ENCODE data around the gene NAA38.

Gene NAA38, protein sequence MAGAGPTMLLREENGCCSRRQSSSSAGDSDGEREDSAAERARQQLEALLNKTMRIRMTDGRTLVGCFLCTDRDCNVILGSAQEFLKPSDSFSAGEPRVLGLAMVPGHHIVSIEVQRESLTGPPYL

DNA sequence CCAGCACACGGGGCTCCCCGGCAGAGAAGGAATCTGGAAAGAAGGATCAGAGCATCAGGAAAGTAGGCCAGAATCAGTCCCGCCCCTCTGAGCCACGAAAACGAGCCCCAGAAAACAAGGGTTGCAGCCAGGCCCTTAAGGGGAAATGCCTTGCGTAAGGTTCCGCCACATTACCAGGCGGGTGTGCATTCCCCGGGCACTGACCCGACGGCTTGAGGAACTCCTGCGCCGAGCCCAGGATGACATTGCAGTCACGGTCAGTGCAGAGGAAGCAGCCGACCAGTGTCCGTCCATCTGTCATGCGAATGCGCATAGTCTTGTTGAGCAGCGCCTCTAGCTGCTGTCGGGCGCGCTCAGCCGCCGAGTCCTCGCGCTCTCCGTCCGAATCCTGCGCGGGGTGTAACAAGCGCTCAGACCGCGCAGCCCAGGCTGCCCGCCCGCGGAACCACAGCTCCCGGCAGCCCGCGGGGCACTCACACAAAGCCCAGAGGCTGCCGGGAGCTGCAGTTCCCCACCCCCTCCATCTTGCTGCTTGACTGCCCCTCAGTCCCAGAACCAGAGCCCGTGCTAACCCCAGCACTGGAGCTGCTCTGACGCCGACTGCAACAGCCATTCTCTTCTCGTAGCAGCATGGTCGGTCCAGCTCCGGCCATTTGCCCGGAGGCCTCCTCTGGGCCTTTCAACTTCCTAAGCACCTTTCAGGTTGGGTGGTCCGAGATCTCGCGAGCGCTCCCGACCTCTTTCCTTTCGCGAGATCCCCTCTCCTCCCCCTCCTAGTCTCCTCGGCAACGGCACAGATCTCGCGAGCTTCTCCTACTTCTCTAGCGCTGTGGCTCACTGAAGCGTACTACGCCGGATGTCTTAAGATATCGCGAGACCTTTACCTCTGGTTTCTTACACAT is at the start of gene NAA38:
NAA38 (minus strand) TSS at position 749 of the 902 bp plus-strand sequence; CDS start at position 653, 96 bp downstream.
- peak; percentile 94 for DNase-seq

DNA sequence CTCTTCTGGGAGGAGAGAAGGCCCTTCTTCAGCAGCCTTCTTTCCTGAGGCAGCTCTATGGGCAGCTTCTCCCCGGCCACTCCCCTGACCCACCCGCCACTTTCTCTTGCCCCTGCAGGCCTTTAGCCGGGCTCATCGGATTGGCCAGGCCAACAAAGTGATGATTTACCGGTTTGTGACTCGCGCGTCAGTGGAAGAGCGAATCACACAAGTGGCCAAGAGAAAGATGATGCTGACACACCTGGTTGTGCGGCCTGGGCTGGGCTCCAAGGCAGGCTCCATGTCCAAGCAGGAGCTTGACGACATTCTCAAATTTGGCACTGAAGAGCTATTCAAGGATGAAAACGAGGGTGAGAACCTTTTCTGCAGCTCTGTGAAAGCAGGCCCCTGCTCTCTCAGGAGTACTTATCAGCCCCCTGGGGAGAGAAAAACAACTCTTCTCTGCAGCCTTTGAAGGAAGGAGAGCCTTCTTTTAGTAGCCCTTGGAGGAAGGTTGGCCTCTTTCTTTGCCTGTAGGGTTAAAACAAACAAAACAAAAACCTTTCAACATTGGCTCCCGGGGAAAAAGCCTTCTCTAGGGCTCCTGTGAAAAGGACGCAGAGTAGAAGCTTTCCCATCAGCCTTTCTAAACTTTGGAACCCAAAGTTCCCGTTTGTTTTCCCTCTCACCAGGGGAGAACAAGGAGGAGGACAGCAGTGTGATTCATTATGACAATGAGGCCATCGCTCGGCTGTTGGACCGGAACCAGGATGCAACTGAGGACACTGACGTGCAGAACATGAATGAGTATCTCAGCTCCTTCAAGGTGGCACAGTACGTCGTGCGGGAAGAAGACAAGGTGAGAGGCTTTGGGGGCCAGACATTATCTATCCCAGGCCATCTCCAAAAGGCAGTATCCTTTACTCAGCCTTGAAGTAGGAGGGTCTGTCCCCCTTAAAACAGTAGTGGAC is 46.1 kb upstream of the NAA38 start:
- no peak for DNase-seq

DNA sequence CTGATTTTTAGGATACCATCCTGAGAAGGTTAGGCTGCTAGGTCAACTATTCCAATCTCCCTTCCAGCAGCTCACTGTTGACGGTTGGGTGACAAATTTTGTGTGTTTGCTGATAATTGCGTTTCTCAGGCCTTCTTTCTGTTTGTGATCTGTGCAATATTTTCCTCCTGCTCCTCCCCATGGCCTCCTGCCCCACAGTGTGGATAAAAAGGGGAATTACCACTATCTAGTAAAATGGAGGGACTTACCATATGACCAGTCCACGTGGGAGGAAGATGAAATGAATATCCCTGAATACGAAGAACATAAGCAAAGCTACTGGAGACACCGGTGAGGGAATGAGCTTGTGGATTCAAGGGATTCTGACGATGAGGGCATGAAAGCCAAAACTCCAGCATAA is 40.4 kb upstream of the NAA38 start:
- DNase-seq, result no peak

DNA sequence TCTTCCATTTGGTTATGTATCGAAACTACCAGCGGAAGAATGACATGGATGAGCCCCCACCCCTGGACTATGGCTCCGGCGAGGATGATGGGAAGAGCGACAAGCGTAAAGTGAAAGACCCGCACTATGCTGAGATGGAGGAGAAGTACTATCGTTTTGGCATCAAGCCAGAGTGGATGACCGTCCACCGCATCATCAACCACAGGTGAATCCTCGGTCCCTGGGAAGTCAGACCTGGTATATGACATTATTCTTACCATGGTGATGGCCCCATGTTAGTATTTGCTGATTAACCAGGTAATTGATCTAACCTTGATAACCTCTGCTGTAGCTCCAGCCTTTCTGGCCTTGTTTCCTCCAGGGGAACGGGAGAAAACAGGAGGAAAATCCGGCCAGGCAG is 39.7 kb upstream of the NAA38 start:
- DNase-seq, result no peak

DNA sequence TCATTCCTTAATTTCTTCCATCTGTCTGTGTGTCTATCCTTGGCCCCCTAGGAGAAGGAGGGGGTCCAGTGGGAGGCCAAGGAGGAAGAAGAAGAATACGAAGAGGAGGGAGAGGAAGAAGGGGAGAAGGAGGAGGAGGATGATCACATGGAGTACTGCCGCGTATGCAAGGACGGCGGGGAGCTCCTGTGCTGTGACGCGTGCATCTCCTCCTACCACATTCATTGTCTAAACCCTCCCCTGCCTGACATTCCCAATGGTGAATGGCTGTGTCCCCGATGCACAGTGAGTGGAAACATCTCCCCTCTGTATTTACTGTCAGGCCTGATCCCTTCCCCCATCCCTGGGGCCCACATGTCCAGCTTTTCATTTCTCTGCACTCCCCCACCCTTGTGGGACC is 37.5 kb upstream of the NAA38 start:
- DNase-seq, result no peak

DNA sequence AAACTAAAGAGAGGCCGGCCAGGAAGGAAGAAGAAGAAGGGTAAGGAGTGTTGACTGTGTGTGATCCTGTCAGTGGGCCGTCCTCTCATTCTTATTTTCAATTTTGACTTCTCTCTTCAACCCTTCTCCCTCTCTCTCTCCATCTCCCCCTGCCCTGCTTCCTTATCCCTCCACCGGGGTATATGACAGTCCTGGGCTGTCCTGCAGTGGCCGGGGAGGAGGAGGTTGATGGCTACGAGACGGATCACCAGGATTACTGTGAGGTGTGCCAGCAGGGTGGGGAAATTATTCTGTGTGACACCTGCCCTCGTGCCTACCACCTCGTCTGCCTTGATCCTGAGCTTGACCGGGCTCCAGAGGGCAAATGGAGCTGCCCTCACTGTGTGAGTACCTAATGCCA is 36.9 kb upstream of the NAA38 start:
- DNase-seq, result no peak

DNA sequence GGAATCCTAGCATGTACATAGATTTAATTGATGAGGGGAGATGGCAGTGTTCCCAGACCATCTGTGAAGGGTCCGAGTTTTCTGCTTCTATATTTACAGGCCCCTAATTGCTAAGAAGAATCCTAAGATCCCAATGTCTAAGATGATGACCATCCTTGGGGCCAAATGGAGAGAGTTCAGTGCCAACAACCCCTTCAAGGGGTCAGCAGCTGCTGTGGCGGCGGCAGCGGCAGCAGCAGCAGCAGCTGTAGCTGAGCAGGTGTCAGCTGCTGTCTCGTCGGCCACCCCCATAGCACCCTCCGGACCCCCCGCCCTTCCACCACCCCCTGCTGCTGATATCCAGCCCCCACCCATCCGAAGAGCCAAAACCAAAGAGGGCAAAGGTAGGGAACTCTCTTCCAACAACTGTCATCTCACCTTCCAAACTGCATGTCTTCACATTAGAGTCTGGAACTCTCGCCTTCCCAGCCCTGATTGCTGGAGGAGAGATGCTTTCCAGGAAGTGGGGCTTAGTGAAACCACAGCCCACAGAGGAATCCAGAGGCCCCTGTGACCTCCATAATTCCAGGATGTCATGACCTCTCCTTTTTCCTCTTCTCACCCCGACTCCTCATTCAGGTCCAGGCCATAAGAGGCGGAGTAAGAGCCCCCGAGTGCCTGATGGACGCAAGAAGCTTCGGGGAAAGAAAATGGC is 36.0 kb upstream of the NAA38 start:
- no peak for DNase-seq

DNA sequence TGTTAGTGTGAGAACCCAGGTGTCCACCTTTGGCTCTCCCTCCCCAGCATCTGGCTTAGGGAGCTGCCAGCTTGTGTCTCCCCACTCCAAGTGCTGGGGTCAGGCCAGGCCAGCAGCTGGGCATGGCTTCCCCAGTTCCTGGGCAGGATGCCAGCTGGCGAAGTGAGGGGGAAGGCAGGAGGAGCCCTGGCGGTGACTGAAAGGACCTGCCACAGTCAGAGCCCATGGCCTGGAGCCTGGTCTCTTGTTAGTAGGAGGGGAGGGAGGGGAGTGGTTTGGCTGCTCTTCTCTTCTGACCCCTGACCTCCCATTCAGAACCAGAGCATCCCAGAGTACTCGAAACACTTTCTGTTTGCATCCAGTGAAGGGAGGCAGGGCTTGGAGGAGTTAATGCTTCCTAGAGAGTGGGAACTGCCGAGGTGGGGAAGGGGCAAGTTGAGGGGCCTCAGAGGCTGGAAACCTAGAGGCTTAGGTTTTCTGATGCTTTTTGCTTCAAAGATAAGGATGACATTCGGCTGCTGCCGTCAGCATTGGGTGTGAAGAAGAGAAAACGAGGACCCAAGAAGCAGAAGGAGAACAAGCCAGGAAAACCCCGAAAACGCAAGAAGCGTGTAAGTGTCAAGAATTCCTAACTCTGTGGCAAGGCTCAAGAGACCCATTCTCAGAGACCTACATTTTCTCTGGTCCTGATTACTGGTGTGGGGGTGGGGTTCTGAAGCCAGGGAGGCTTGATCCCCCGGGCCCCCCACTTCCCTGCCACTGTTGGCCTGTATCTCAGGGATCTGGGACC is 32.0 kb upstream of the NAA38 start:
- DNase-seq, result peak; percentile 62

DNA sequence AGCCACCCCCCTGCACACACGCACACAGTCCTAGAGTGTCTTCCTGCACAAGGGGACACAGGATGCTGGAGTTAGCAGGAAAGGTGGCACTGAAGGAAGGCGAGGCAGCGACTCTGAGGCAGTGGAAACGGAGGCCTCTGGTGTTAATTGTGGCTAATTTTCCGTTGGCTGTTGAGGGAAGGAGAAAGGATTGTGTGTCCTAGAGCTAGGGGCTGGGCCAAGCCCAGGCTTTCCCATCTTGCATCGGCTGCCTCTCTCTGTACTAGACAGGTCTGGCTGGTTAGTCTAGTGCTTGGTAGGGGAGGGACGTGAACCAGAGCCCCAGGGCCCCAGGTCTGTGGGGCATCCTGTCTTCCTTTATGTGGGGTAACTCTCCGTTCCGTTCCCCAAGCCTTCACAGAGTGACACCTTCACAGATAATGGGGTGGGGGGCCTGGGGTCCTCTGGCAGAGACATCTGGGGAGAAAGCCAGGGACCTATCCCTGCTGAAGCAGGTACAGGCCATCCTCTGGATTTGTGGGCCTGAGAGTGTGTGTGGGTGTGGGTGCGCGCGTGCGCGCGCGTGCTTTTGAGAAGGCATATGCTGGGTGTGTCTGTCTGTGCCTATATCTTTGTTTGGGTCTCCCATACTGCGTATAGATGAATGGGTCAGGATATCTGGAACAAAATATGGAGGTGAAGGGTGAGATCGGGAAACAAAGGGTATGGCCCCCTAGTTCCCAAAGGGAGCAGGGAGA is 31.0 kb upstream of the NAA38 start, which contains the start of gene CHD3:
CHD3 (plus strand) TSS at position 606 of the 737 bp plus-strand sequence. CDS start 212 bp downstream, outside the sequence.
- DNase-seq, result peak; percentile 77

DNA sequence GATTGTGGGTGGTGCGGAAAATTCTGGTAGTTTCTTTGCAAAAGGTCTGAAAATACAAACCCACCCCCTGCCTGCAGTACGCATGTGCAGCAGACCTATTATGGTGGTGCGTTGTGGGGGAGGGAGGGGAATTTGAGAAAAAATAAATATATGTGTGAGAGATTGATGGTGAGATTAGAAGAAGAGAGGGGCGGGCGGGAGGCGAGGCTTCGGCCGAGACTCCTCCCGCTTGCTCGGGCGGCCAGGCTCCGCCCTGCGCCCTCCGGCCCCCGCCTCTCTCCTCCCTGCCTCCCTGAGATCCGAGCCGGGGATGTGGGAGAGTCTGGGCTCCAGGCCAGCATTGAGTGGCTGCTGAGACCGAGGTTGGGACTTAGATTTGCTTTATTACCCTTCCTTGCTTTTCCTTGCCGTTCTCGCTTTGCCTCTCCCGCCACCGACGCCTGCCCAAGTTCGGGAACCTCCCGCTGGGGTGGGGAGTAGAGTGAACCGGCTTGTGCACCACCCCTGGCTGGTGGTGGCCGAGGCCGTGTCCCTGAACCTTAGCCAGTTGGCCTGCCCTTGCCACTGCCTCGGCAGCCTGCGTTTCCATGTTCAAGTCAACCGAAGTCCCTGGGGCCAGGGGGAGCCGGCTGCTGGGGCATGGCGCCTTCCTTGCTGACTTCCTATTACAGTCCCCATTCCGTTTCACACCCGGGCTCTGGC is 30.3 kb upstream of the NAA38 start:
- DNase-seq, result peak; percentile 88

DNA sequence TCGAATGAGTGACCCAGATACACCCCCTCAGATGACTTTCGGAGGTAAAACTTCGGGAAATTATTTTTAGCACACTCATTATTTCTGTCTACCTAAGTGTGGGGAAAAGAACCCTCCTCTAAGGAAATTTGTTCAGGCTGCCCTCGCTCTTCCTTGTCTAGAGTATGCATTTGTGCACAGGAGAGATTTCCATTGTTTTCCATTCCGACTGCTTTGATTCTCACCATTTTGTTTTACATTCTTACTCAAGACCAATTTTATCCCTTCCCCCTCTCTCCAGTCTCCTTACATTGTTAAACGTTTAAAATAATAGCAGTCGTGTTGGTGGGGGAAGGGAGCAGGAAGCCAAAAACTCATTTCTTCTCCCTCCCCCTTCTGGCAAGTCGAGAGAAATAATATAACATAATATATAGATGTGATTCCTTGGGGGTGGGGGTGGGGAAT is 29.7 kb upstream of the NAA38 start:
- no peak for DNase-seq

DNA sequence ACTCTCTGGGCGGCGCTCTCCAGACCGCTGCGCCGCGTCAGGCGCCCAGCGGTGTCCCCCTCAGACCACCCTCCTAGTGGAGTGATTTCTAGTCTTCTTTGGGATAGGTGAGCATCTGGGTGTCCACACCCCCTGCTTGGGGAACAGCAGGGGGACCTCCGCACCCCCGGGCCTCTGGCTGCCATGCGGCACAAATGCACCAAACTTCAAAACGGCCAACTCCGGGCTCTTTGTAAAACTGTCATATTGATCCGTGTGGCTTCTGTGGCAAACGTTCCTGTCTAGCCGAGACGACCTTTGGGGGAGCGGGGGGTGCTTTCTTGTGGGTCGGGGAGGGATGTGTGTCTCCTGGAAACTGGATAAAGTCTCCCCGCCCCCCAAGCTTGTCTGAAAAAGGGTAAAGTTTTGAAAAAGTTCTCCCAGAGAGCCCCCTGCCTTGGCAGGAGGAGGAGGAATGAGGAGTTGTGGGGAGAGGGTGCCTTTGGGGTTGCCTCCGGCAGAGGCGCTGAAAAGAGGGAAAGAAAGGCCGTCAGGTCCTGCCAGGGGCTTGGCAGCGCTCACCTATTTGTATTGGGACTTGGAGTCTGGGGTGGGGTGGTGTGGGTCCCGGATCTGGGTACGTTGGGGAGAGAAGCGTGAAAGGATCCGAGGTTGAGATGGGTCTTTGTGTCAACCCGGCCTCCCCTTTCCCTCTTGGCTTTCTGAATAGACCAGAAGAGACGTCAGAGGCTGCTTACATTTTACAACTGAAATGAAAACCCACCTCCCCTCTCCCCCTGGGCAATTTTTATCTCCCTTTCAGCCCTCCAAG is 29.1 kb upstream of the NAA38 start:
- peak; percentile 70 for DNase-seq

DNA sequence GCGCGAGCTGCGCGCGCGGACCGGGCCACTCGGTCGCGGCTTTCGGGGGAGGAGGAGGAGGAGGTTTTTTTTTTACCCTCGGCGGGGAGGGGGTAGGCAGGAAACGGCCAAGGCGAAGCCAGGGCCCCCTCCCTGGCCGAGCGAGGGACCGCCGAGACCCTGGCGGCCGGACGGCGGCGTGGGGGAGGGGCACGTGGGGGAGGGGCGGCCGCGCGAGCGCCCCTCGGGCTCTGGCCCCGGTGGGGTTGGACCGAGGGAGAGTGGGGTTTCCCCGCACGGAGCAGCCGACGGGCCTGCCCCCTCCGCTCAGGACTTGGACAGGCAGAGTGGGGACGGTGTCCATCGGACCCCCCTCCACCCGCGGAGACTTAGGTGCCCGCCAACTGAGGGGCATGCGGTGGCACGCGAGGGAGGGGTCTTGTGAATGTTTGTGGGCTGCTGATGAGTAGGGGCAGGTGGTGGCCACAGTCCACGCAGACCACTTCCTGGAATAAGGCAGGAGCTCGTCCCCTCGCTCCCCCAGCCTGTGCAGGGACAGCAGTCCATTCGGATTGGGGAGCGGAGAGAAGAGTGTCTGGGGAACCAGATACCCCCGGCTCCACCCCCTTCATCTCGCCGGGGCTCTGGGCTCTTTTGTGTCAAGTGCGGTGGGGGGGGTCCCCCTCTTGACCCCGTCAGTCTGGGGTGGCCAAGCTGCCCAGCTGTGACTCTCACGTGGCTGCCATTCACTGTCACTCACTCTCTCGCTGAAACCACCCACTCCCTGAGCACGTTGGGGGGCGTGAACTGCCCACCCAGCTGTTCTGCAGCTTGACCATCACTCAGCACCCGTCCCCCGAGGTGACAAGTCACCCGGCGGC is 28.2 kb upstream of the NAA38 start:
- DNase-seq, result peak; percentile 67

DNA sequence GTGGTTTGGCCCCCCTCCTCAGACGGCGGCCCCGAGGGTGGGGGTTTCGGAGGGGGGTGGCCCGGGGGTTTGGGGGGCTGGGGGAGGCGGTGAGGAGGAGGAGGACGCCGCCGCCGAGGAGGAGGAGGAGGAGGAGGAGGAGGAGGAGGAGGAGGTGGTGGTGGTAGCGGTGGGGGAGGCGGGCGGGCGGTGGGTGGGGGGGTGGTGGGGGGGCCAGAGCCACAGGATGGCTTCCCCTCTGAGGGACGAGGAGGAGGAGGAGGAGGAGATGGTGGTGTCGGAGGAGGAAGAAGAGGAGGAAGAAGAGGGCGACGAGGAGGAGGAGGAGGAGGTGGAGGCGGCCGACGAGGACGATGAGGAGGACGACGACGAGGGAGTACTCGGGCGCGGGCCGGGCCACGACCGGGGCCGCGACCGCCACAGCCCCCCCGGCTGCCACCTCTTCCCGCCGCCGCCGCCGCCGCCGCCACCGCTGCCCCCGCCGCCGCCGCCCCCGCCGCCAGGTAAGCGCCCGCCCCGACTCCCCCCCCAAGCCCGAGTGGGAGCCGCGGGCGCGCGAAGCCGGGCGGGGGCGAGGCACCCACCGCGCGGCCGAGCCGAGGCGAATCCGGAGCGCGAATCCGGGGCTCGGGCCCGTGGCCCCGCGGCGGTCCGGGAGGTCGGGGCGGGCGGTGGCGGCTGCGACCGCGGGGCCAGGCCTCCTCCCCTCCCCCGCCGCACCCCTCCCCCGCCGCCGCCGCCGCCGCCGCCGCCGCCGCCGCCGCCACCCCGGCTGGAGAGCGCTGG is 27.4 kb upstream of the NAA38 start:
- DNase-seq, result peak; percentile 50

DNA sequence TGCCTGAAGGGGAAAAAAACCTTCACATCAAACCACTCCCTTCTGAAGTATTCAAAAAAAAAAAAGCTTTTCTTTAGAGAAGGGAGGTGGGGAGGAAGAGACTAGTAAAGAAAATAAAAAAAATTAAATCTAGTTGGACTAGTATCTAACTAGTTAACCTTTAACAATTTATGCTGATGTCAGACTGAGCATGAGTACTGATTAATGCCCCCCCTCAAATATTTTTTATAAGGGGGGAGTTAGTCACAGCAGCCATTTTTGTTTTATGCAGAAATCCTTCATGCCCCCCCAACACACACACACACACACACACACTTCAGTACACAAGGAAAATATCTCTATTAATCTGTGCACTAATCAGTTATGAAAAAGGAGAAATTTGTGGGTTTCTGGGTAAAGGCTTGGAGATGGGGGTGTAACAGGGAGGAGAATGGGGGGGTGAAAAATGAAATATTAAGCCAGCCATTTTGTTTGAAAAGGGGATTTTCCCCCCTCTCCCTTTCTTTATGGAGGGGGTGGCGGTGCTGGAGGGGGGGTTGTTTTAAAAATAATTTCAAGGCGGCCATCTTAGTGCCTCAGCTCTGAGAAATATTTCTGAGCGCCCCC is 26.5 kb upstream of the NAA38 start:
- DNase-seq, result peak; percentile 35

DNA sequence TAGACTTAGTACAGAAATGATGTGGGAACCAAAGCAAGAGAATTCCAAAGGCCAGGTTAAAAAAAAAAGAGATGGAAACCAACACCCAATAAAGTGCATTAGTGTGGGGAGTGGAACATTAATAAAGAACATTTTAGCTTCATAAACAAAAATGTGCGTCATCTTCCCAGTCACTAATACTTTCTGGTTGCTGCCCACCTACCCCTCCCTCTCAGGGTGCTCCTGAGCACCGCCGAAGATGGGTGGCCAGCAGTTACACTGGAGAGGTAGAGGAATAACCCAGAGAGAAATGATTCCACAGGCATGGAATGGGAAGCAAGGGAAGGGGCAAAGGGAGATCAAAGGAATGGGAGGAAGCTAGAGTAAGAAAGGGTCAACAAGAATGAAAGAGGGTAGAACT is 25.3 kb upstream of the NAA38 start:
- DNase-seq, result no peak

DNA sequence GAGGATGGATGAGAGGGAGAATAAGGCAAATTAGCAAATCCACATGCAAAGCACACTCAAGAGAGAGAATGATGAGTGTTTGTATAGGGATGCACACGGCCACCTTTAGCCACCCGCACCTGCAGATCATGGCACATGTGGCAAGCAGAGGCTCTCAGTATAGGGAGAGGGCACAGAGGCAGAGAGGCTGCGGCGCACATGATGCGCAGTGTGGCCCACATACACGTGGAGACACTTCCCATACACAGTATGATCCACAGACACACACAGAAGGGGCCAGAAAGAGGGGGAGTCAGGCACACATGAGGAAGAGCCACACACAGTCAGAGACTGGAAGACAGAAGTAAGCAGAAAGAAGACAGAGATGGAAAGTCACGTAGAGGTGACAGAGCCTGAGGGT is 24.7 kb upstream of the NAA38 start:
- DNase-seq, result no peak

All from stimulated activated CD8-positive, alpha-beta memory T cell treated with anti-CD3 and anti-CD28 coated beads, Interleukin-4, amount 100 ng/mL, for 48 hours (primary cell).